NCI-H1694 treated with DMSO at 0.1 percent for 48 hours (cell line): ENCODE results near the gene HBQ1.
"Not testable (repeated sequence)": the region's sequence is repeated elsewhere in the genome, so short reads cannot be mapped to it uniquely, and the experiment has no call there.

Source experiments
- DNase-seq: peaks from one replicate; lab custom pipeline; 2025; lab: John Stamatoyannopoulos, UW

HBQ1 gene

GRCh38 chr16:176477-177382 lies 3.5 kb upstream of the HBQ1 start, which contains the start of gene HBA1:
Gene HBA1, plus strand, starts transcription at chr16:176680. Its CDS starts 37 bp downstream, at chr16:176717.
- DNase-seq, result not testable (repeated sequence)

GRCh38 chr16:177394-177822 lies 2.9 kb upstream of the HBQ1 start:
- DNase-seq, result peak; percentile 98

- no peak for DNase-seq
Observed at GRCh38 chr16:177981-178667, 2.1 kb upstream of the HBQ1 start.

- DNase-seq, result no peak
Observed at GRCh38 chr16:178668-179015, 1.6 kb upstream of the HBQ1 start.

GRCh38 chr16:179211-180092 lies 807 bp upstream of the HBQ1 start:
- DNase-seq, result no peak

- peak; percentile 22 for DNase-seq
Observed at GRCh38 chr16:180681-181564, 664 bp downstream of the HBQ1 start.

GRCh38 chr16:181565-182021 lies 1.3 kb downstream of the HBQ1 start:
- DNase-seq, result no peak

- DNase-seq, result no peak
Observed at GRCh38 chr16:183005-183404, 2.7 kb downstream of the HBQ1 start.

- DNase-seq, result no peak
Observed at GRCh38 chr16:185213-185612, 5.0 kb downstream of the HBQ1 start.

- DNase-seq, result no peak
Observed at GRCh38 chr16:185691-186090, 5.4 kb downstream of the HBQ1 start.

GRCh38 chr16:187330-187729 lies 7.1 kb downstream of the HBQ1 start:
- DNase-seq, result no peak

GRCh38 chr16:188674-189073 lies 8.4 kb downstream of the HBQ1 start:
- no peak for DNase-seq

GRCh38 chr16:189604-190186 lies 9.4 kb downstream of the HBQ1 start:
- DNase-seq, result no peak

GRCh38 chr16:191831-192230 lies 11.6 kb downstream of the HBQ1 start:
- DNase-seq, result no peak

- DNase-seq, result no peak
Observed at GRCh38 chr16:192686-193085, 12.4 kb downstream of the HBQ1 start.

- DNase-seq, result no peak
Observed at GRCh38 chr16:193441-193840, 13.2 kb downstream of the HBQ1 start.

GRCh38 chr16:194516-194915 lies 14.3 kb downstream of the HBQ1 start:
- DNase-seq, result no peak

GRCh38 chr16:200388-200787 lies 20.1 kb downstream of the HBQ1 start:
- DNase-seq, result no peak

GRCh38 chr16:203246-203645 lies 23.0 kb downstream of the HBQ1 start:
- no peak for DNase-seq

- not testable (repeated sequence) for DNase-seq
Observed at GRCh38 chr16:204046-204445, 23.8 kb downstream of the HBQ1 start.

- DNase-seq, result not testable (repeated sequence)
Observed at GRCh38 chr16:209359-209758, 29.1 kb downstream of the HBQ1 start.
